ENCODE results near the gene SH3GLB2.

DNA sequence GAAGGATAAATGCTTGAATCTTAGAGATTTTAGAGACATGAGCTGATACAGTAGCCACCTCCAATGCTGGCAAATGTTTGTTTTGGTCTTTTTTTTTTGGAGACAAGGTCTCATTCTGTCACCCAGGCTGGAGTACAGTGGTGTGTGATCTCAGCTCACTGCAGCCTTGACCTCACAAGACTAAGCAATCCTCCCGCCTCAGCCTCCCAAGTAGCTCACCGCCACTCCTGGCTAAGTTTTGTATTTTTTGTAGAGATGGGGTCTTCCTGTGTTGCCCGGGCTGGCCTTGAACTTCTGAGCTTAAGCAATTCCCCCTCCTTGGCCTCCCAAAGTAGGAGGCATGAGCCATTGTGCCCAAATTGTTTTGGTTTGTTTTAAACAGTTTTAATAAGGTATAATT, 46.0 kb upstream of the SH3GLB2 start:
- TF ChIP-seq REST (IDR thresholded peaks at IDR 0.05; ENCODE audit: insufficient read depth in 1 of 2, low read depth in 2 of 2, low read length in 2 of 2) (no peak), SIN3A (IDR thresholded peaks at IDR 0.05; ENCODE audit: borderline replicate concordance, insufficient read depth, low read length) (no peak)

Data from PFSK-1 (cell line).